ENCODE results near the gene PKN1. TPM values are rescaled to one million over a fixed set of nuclear protein-coding genes. Genes with fewer than 3 reads are reported as not detected.

PKN1 gene
- total RNA-seq, 4 donors from 2014 or later: 13.2 to 30.9 (median 16.4) TPM

DNA sequence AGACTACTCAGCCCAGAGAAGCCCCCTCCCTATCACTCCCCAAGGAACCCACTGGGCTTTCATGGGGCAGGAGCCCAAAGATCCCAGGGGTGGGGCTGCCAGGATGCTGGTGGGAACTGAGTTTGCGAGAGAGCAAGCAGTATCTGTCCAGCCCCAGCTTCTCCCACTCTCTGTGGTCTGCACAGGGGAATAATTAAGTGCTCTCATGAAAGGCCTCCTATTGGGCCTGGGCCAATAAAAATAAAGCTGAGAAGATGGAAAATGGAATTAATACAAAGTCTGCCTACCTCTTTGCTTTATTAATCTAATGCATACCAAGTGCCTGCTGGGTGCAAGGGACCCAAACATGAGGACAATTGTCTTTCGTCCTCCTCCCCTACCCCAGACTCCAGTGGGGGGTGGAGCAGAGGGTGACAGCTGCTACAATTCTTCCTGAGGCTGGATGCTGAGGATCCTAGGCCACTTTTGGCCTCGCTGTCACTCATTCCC is 19.4 kb upstream of the PKN1 start:
- no peak overlapping the region for H3K4me3 ChIP-seq (ENCODE audit: low read depth, poor library complexity, severe bottlenecking)
- 61 to 69% methylated on average over 3 of the region's 3 CpGs for WGBS, 2 donors
- DNase-seq (ENCODE audit: low spot score in 2 of 2): no peak
- TF ChIP-seq, protein P1, sequence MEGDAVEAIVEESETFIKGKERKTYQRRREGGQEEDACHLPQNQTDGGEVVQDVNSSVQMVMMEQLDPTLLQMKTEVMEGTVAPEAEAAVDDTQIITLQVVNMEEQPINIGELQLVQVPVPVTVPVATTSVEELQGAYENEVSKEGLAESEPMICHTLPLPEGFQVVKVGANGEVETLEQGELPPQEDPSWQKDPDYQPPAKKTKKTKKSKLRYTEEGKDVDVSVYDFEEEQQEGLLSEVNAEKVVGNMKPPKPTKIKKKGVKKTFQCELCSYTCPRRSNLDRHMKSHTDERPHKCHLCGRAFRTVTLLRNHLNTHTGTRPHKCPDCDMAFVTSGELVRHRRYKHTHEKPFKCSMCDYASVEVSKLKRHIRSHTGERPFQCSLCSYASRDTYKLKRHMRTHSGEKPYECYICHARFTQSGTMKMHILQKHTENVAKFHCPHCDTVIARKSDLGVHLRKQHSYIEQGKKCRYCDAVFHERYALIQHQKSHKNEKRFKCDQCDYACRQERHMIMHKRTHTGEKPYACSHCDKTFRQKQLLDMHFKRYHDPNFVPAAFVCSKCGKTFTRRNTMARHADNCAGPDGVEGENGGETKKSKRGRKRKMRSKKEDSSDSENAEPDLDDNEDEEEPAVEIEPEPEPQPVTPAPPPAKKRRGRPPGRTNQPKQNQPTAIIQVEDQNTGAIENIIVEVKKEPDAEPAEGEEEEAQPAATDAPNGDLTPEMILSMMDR (IDR thresholded peaks at IDR 0.05): no peak
- TF ChIP-seq POLR2A (IDR thresholded peaks at IDR 0.05): no peak
- intact Hi-C loops (cut with DNase I; ENCODE audit: low total_unique reads): no loop called here

DNA sequence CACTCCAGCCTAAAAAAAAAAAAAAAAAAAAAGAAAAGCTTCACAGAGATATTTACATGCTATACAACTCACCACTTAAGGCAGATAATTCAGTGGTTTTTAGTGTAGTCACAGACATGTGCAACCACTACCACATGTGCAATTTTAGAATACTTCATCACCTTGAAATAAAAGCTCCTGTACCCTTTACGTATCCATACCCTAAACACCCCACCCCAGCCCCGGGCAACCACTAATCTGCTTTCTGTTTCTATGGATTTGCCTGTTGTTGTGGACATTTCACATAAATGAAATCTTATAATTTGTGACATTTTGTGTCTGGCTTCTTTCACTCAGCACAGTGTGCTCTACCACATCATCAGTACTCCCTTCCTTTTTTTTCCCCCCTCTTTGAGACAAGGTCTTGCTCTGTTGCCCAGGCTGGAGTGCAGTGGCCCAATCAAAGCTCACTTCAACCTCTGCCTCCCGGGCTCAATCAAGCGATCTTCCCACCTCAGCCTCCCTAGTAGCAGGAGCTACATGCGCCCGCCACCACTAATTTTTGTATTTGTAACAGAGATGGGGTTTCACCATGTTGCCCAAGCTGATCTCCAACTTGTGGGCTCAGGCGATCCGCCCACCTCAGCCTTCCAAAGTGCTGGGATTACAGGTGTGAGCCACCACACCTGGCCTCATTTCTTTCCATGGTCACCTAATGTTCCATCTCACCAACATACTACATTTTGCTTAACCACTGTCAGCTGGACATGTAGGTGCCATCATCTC is 18.0 kb upstream of the PKN1 start:
- WGBS, 2 donors: 90 to 91% methylated on average over 8 of the region's 8 CpGs
- H3K4me3 ChIP-seq (ENCODE audit: low read depth, poor library complexity, severe bottlenecking): no peak overlapping the region
- no peak for DNase-seq (ENCODE audit: low spot score in 2 of 2)
- no peak for TF ChIP-seq POLR2A (IDR thresholded peaks at IDR 0.05)
- TF ChIP-seq, protein P1 (IDR thresholded peaks at IDR 0.05): no peak
- intact Hi-C loops (cut with DNase I; ENCODE audit: low total_unique reads): no loop called here

DNA sequence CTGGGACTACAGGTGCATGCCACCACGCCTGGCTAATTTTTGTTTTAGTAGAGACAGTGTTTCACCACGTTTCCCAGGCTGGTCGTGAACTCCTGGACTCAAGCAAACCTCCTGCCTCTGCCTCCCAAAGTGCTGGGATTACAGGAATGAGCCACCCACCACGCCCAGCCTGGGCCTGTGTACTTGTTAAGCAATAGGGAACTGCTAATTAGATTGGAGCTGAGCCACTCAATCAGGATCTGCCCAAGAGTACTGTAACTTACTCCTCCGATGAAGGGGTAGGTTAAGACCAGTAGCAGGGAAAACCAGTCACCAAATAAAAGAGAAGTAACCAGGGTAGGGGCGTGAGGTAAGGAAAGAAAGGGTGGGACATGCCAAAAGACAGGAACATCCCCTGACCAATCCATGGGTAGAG is 16.3 kb upstream of the PKN1 start:
- 20 to 30% methylated on average over 6 of the region's 6 CpGs for WGBS, 2 donors
- intact Hi-C loops (cut with DNase I; ENCODE audit: low total_unique reads): no loop called here
- TF ChIP-seq, protein P1 (IDR thresholded peaks at IDR 0.05): no peak
- TF ChIP-seq POLR2A (IDR thresholded peaks at IDR 0.05): no peak
- peak in 1 of 2 donors; percentile 92 for DNase-seq (ENCODE audit: low spot score in 2 of 2)
- no peak overlapping the region for H3K4me3 ChIP-seq (ENCODE audit: low read depth, poor library complexity, severe bottlenecking)

DNA sequence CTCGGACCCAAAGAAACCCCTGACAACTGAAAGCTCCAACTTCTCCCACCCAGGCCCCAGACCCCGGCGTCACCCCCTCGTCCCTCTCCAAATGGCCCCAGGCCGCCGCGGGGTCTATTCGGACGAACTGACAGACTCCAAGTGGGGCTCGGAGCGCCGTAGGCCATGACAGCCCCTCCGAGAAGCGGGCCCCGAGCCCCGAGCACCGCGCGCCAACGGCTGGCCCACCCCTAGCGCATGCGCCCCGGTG is 14.3 kb upstream of the PKN1 start:
- intact Hi-C loops (cut with DNase I; ENCODE audit: low total_unique reads): no loop called here
- TF ChIP-seq, protein P1 (IDR thresholded peaks at IDR 0.05): no peak
- no peak for TF ChIP-seq POLR2A (IDR thresholded peaks at IDR 0.05)
- peak overlapping the region; percentile 89 for H3K4me3 ChIP-seq (ENCODE audit: low read depth, poor library complexity, severe bottlenecking)
- 0 to 1% methylated on average over 5 to 23 of the region's 23 CpGs for WGBS, 2 donors
- DNase-seq (ENCODE audit: low spot score in 2 of 2): no peak

DNA sequence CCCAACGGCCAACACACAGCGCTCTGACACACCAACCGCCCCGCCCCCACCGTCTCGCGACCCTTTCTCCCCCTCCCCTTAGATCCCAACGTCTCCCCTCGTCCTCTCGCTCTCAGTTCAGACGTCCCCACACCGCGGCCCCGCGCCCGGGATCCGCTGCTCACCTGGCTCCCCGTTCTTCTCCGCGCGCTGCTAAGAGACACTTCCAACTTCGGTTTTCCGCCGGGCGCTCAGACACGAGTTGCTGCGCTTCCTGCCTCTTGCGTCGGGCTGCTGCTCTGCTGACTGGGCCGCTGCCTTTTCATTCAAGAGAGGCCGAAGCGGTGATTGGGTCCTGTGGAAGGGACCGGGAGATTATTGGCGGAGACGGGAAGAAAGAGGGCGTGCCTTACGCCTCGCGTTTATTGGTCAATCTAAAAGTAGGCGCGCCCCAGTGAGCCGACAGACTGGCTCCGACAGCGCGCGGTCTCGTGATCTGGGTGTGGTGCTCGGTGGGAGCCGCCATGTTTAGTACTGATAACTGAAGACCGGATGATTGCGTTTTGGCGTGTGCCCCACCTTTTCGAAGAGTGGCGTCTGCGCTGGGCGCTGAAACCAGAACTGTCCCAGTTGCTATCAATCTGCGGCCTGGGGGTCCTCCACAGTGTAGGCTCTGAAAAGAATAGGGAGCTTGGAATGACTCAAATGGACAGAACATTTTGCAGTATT is 13.8 kb upstream of the PKN1 start, which contains the start of gene DDX39A:
Gene DDX39A, minus strand, starts transcription at position 236 of the 708 bp plus-strand sequence. CDS start 6,121 bp downstream, outside the sequence.
- H3K4me3 ChIP-seq (ENCODE audit: low read depth, poor library complexity, severe bottlenecking): peak within 1 kb of the TSS; percentile 89
- intact Hi-C loops (cut with DNase I; ENCODE audit: low total_unique reads): no loop called here
- 0 to 1% methylated on average over 52 to 54 of the region's 57 CpGs for WGBS, 2 donors
- TF ChIP-seq, protein P1 (IDR thresholded peaks at IDR 0.05): no peak
- TF ChIP-seq POLR2A (IDR thresholded peaks at IDR 0.05): peak in 1 of 2 donors; percentile 83
- DNase-seq (ENCODE audit: low spot score in 2 of 2): peak; percentile 99 to 100
